ENCODE measurements around the gene HTRA1. TPM values are rescaled to one million over a fixed set of nuclear protein-coding genes. Genes with fewer than 3 reads are reported as not detected.

The HTRA1 gene
- polyA plus RNA-seq, 1 donor from 2014 or later: 1.4 TPM

DNA sequence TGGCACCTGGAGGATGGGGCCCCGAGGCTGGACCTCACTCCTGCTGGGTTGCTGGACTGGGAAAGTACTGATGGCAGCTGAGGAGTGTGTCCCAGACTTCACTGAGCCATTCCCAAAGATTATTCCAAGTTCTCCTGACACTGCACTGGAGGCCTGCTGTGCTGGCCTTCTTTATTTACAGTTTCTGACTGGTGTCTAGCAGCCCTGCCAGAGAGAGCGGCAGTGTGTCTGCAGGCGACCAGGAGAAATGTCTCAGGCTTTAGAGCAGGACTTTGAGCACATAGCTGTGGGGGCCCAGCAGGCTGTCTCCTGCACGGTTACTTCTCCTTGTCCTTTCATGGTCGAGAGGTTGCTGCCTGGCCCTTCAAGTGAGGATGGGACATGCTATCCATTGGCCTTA, 16.1 kb downstream of the HTRA1 start:
- Histone ChIP-seq H3K27ac (ENCODE audit: low read length) (no peak overlapping the region), H3K4me2 (ENCODE audit: low read length) (no peak overlapping the region), H3K9me3 (ENCODE audit: low read length) (no peaks in the 10 kb centered on the region), H3K9ac (ENCODE audit: low read length) (no peak overlapping the region), H3K9me2 (ENCODE audit: insufficient read depth, low read length) (no peaks in the 10 kb centered on the region), H4K20me1 (ENCODE audit: insufficient read depth) (no peaks in the 10 kb centered on the region), H3F3A (ENCODE audit: insufficient read depth, low read length, poor library complexity, severe bottlenecking) (no peaks in the 10 kb centered on the region), H3K27me3 (ENCODE audit: insufficient read depth, low read depth, low read length) (no peaks in the 10 kb centered on the region), H3K4me3 (ENCODE audit: low read length) (no peak overlapping the region), H3K79me2 (replicated peaks; ENCODE audit: insufficient read depth, low read length) (no peaks in the 10 kb centered on the region), H2AFZ (ENCODE audit: low read depth, low read length) (no peak overlapping the region), H3K36me3 (ENCODE audit: insufficient read depth, low read length) (no peaks in the 10 kb centered on the region)
- TF ChIP-seq POLR2AphosphoS5 (IDR thresholded peaks at IDR 0.05): no peak
- TF ChIP-seq SMC3 (conservative IDR thresholded peaks at IDR 0.05; ENCODE audit: poor library complexity): no peak
- no peak for TF ChIP-seq REST (IDR thresholded peaks at IDR 0.05; ENCODE audit: borderline replicate concordance)
- TF ChIP-seq MXI1 (conservative IDR thresholded peaks at IDR 0.05; ENCODE audit: poor library complexity, severe bottlenecking): no peak
- TF ChIP-seq EZH2 (IDR thresholded peaks at IDR 0.05; ENCODE audit: borderline replicate concordance, insufficient read depth, low read length, poor library complexity, severe bottlenecking): no peak
- no peak for TF ChIP-seq TAF1 (IDR thresholded peaks at IDR 0.05; ENCODE audit: low read depth)
- no peak for TF ChIP-seq EP300 (conservative IDR thresholded peaks at IDR 0.05; ENCODE audit: poor library complexity, severe bottlenecking)
- TF ChIP-seq CTCF (IDR thresholded peaks at IDR 0.05; ENCODE audit: poor library complexity, severe bottlenecking): no peak
- no peak for TF ChIP-seq RAD21 (conservative IDR thresholded peaks at IDR 0.05)

GRCh38 chr10:122478971-122479370, 17.6 kb downstream of the HTRA1 start:
- Histone ChIP-seq H3K27ac (ENCODE audit: low read length) (no peak overlapping the region), H3K4me3 (ENCODE audit: low read length) (no peak overlapping the region), H3K4me2 (ENCODE audit: low read length) (no peak overlapping the region), H3K79me2 (replicated peaks; ENCODE audit: insufficient read depth, low read length) (no peaks in the 10 kb centered on the region), H3K9ac (ENCODE audit: low read length) (no peak overlapping the region), H3F3A (ENCODE audit: insufficient read depth, low read length, poor library complexity, severe bottlenecking) (no peaks in the 10 kb centered on the region), H4K20me1 (ENCODE audit: insufficient read depth) (no peaks in the 10 kb centered on the region), H3K9me2 (ENCODE audit: insufficient read depth, low read length) (no peaks in the 10 kb centered on the region), H3K27me3 (ENCODE audit: insufficient read depth, low read depth, low read length) (no peaks in the 10 kb centered on the region), H3K9me3 (ENCODE audit: low read length) (no peaks in the 10 kb centered on the region), H2AFZ (ENCODE audit: low read depth, low read length) (no peak overlapping the region), H3K36me3 (ENCODE audit: insufficient read depth, low read length) (no peaks in the 10 kb centered on the region)
- TF ChIP-seq EZH2 (IDR thresholded peaks at IDR 0.05; ENCODE audit: borderline replicate concordance, insufficient read depth, low read length, poor library complexity, severe bottlenecking): no peak
- TF ChIP-seq CTCF (IDR thresholded peaks at IDR 0.05; ENCODE audit: poor library complexity, severe bottlenecking): no peak
- no peak for TF ChIP-seq TAF1 (IDR thresholded peaks at IDR 0.05; ENCODE audit: low read depth)
- no peak for TF ChIP-seq MXI1 (conservative IDR thresholded peaks at IDR 0.05; ENCODE audit: poor library complexity, severe bottlenecking)
- TF ChIP-seq EP300 (conservative IDR thresholded peaks at IDR 0.05; ENCODE audit: poor library complexity, severe bottlenecking): no peak
- no peak for TF ChIP-seq REST (IDR thresholded peaks at IDR 0.05; ENCODE audit: borderline replicate concordance)
- no peak for TF ChIP-seq POLR2AphosphoS5 (IDR thresholded peaks at IDR 0.05)
- no peak for TF ChIP-seq SMC3 (conservative IDR thresholded peaks at IDR 0.05; ENCODE audit: poor library complexity)
- TF ChIP-seq RAD21 (conservative IDR thresholded peaks at IDR 0.05): no peak
